ENCODE results near the gene GATD1. TPM values are rescaled to one million over a fixed set of nuclear protein-coding genes. Genes with fewer than 3 reads are reported as not detected.

The GATD1 gene
- total RNA-seq, 1 donor from 2014 or later = 12.2 TPM

GRCh38 chr11:720017-720641 is 57.2 kb downstream of the GATD1 start:
- Histone ChIP-seq H3K4me1 (no peaks in the 10 kb centered on the region), H3K27ac (no peak overlapping the region), H3K4me3 (no peak overlapping the region), H3K36me3 (peaks cover 3 to 10% of the 10 kb centered on the region in 2 donors), H3K27me3 (no peaks in the 10 kb centered on the region), H3K9me3 (no peaks in the 10 kb centered on the region)
- intact Hi-C loops (cut with DNase I) = no loop called here
- DNase-seq (ENCODE audit: low spot score in 2 of 2) = no peak
- TF ChIP-seq CTCF (IDR thresholded peaks at IDR 0.05) = no peak

- TF ChIP-seq CTCF (IDR thresholded peaks at IDR 0.05) = no peak
- intact Hi-C loops (cut with DNase I) = no loop called here
- H3K27me3 ChIP-seq = no peaks in the 10 kb centered on the region
Observed at GRCh38 chr11:719214-720016, 57.9 kb downstream of the GATD1 start.

More at GRCh38 chr11:719214-720016, 57.9 kb downstream of the GATD1 start:
- Histone ChIP-seq H3K9me3 (no peaks in the 10 kb centered on the region), H3K4me3 (no peak overlapping the region), H3K36me3 (peaks cover 3 to 4% of the 10 kb centered on the region in 2 donors), H3K4me1 (no peaks in the 10 kb centered on the region), H3K27ac (no peak overlapping the region)
- DNase-seq (ENCODE audit: low spot score in 2 of 2) = no peak

Other genes starting within 250 kb of the GATD1 start
- 21.6 TPM for gene HRAS, start 241.9 kb downstream of the GATD1 start, total RNA-seq
- gene LRRC56, start 240.0 kb downstream of the GATD1 start, total RNA-seq = not detected
- 1.1 TPM for gene LMNTD2, start 216.7 kb downstream of the GATD1 start, total RNA-seq
- 3.5 TPM for gene RASSF7, start 216.5 kb downstream of the GATD1 start, total RNA-seq
- gene PHRF1, start 201.0 kb downstream of the GATD1 start, total RNA-seq = 25.4 TPM
- gene IRF7, start 161.5 kb downstream of the GATD1 start, total RNA-seq = 44.6 TPM
- 5.0 TPM for gene CDHR5, start 152.5 kb downstream of the GATD1 start, total RNA-seq
- not detected for gene SCT, start 150.3 kb downstream of the GATD1 start, total RNA-seq
- not detected for gene DRD4, start 140.2 kb downstream of the GATD1 start, total RNA-seq
- 60.5 TPM for gene DEAF1, start 82.3 kb downstream of the GATD1 start, total RNA-seq
- 1.3 TPM for gene TMEM80, start 81.7 kb downstream of the GATD1 start, total RNA-seq
- gene EPS8L2, start 71.3 kb downstream of the GATD1 start, total RNA-seq = 76.7 TPM
- gene TALDO1, start 30.0 kb downstream of the GATD1 start, total RNA-seq = 245 TPM
- gene CEND1, start 12.6 kb upstream of the GATD1 start, total RNA-seq = not detected
- 5.6 TPM for gene SLC25A22, start 20.8 kb upstream of the GATD1 start, total RNA-seq
- 7.1 TPM for gene PIDD1, start 27.7 kb upstream of the GATD1 start, total RNA-seq
- gene RPLP2, start 32.5 kb upstream of the GATD1 start, total RNA-seq = 897 TPM
- gene PNPLA2, start 41.4 kb upstream of the GATD1 start, total RNA-seq = 214 TPM
- gene CRACR2B, start 50.4 kb upstream of the GATD1 start, total RNA-seq = 20.5 TPM
- 898 TPM for gene CD151, start 55.5 kb upstream of the GATD1 start, total RNA-seq
- 141 TPM for gene POLR2L, start 65.0 kb upstream of the GATD1 start, total RNA-seq
- 252 TPM for gene TSPAN4, start 65.4 kb upstream of the GATD1 start, total RNA-seq
- gene CHID1, start 133.3 kb upstream of the GATD1 start, total RNA-seq = 69.4 TPM
- gene AP2A2, start 148.4 kb upstream of the GATD1 start, total RNA-seq = 118 TPM